ENCODE data around the gene HUS1. TPM values are rescaled to one million over a fixed set of nuclear protein-coding genes. Genes with fewer than 3 reads are reported as not detected.

HUS1 gene
- total and polyA plus RNA-seq, 2 of the 8 experiments (the other 6 are each of a cell fraction or from before 2014, with no cell fraction given), result 15.0 to 33.0 TPM

DNA sequence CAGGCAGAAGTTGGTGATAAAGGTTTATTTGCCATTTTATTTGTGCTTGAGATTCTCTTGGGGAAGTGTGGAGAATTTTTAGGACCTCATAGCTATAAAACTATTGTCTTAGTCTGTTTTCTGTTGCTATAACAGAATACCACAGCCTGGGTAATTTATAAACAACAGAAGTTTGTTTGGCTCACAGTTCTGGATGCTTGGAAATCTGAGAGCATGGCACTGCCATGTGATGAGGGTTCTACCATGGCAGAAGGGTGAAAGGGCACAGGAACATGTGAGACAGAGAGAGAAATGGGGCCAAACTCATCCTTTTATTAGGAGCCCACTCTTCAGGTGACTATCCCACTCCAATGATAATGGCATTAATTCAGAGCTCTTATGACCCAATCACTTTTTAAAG lies 37.2 kb upstream of the HUS1 start (continued):
- TF ChIP-seq, protein P1, sequence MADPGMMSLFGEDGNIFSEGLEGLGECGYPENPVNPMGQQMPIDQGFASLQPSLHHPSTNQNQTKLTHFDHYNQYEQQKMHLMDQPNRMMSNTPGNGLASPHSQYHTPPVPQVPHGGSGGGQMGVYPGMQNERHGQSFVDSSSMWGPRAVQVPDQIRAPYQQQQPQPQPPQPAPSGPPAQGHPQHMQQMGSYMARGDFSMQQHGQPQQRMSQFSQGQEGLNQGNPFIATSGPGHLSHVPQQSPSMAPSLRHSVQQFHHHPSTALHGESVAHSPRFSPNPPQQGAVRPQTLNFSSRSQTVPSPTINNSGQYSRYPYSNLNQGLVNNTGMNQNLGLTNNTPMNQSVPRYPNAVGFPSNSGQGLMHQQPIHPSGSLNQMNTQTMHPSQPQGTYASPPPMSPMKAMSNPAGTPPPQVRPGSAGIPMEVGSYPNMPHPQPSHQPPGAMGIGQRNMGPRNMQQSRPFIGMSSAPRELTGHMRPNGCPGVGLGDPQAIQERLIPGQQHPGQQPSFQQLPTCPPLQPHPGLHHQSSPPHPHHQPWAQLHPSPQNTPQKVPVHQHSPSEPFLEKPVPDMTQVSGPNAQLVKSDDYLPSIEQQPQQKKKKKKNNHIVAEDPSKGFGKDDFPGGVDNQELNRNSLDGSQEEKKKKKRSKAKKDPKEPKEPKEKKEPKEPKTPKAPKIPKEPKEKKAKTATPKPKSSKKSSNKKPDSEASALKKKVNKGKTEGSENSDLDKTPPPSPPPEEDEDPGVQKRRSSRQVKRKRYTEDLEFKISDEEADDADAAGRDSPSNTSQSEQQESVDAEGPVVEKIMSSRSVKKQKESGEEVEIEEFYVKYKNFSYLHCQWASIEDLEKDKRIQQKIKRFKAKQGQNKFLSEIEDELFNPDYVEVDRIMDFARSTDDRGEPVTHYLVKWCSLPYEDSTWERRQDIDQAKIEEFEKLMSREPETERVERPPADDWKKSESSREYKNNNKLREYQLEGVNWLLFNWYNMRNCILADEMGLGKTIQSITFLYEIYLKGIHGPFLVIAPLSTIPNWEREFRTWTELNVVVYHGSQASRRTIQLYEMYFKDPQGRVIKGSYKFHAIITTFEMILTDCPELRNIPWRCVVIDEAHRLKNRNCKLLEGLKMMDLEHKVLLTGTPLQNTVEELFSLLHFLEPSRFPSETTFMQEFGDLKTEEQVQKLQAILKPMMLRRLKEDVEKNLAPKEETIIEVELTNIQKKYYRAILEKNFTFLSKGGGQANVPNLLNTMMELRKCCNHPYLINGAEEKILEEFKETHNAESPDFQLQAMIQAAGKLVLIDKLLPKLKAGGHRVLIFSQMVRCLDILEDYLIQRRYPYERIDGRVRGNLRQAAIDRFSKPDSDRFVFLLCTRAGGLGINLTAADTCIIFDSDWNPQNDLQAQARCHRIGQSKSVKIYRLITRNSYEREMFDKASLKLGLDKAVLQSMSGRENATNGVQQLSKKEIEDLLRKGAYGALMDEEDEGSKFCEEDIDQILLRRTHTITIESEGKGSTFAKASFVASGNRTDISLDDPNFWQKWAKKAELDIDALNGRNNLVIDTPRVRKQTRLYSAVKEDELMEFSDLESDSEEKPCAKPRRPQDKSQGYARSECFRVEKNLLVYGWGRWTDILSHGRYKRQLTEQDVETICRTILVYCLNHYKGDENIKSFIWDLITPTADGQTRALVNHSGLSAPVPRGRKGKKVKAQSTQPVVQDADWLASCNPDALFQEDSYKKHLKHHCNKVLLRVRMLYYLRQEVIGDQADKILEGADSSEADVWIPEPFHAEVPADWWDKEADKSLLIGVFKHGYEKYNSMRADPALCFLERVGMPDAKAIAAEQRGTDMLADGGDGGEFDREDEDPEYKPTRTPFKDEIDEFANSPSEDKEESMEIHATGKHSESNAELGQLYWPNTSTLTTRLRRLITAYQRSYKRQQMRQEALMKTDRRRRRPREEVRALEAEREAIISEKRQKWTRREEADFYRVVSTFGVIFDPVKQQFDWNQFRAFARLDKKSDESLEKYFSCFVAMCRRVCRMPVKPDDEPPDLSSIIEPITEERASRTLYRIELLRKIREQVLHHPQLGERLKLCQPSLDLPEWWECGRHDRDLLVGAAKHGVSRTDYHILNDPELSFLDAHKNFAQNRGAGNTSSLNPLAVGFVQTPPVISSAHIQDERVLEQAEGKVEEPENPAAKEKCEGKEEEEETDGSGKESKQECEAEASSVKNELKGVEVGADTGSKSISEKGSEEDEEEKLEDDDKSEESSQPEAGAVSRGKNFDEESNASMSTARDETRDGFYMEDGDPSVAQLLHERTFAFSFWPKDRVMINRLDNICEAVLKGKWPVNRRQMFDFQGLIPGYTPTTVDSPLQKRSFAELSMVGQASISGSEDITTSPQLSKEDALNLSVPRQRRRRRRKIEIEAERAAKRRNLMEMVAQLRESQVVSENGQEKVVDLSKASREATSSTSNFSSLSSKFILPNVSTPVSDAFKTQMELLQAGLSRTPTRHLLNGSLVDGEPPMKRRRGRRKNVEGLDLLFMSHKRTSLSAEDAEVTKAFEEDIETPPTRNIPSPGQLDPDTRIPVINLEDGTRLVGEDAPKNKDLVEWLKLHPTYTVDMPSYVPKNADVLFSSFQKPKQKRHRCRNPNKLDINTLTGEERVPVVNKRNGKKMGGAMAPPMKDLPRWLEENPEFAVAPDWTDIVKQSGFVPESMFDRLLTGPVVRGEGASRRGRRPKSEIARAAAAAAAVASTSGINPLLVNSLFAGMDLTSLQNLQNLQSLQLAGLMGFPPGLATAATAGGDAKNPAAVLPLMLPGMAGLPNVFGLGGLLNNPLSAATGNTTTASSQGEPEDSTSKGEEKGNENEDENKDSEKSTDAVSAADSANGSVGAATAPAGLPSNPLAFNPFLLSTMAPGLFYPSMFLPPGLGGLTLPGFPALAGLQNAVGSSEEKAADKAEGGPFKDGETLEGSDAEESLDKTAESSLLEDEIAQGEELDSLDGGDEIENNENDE (IDR thresholded peaks at IDR 0.05; ENCODE audit: insufficient replicate concordance, low read length), result no peak
- no peak for TF ChIP-seq RNF2 (IDR thresholded peaks at IDR 0.05; ENCODE audit: borderline replicate concordance, low read depth, low read length, missing control alignments, poor library complexity, severe bottlenecking)
- TF ChIP-seq, protein P2, sequence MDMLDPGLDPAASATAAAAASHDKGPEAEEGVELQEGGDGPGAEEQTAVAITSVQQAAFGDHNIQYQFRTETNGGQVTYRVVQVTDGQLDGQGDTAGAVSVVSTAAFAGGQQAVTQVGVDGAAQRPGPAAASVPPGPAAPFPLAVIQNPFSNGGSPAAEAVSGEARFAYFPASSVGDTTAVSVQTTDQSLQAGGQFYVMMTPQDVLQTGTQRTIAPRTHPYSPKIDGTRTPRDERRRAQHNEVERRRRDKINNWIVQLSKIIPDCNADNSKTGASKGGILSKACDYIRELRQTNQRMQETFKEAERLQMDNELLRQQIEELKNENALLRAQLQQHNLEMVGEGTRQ (IDR thresholded peaks at IDR 0.05; ENCODE audit: low read length), result no peak
- TF ChIP-seq RXRA (IDR thresholded peaks at IDR 0.05; ENCODE audit: insufficient read depth, low read depth, low read length), result no peak
- TF ChIP-seq, protein P3, sequence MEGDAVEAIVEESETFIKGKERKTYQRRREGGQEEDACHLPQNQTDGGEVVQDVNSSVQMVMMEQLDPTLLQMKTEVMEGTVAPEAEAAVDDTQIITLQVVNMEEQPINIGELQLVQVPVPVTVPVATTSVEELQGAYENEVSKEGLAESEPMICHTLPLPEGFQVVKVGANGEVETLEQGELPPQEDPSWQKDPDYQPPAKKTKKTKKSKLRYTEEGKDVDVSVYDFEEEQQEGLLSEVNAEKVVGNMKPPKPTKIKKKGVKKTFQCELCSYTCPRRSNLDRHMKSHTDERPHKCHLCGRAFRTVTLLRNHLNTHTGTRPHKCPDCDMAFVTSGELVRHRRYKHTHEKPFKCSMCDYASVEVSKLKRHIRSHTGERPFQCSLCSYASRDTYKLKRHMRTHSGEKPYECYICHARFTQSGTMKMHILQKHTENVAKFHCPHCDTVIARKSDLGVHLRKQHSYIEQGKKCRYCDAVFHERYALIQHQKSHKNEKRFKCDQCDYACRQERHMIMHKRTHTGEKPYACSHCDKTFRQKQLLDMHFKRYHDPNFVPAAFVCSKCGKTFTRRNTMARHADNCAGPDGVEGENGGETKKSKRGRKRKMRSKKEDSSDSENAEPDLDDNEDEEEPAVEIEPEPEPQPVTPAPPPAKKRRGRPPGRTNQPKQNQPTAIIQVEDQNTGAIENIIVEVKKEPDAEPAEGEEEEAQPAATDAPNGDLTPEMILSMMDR (IDR thresholded peaks at IDR 0.05; ENCODE audit: control extremely low read depth in 1 of 3, insufficient read depth in 1 of 3, low read depth in 1 of 3, low read length in 3 of 3), result no peak
- no peak for TF ChIP-seq EZH2 (IDR thresholded peaks at IDR 0.05; ENCODE audit: low read depth, low read length, severe bottlenecking)
- TF ChIP-seq CEBPB (IDR thresholded peaks at IDR 0.05; ENCODE audit: low read depth, low read length), result no peak
